GM19395 (cell line): ENCODE results near the gene FOXRED2.
"Not testable (repeated sequence)": the region's sequence is repeated elsewhere in the genome, so short reads cannot be mapped to it uniquely, and the experiment has no call there.

Experiments used
- ATAC-seq: cut with Tn5 transposase; IDR thresholded peaks from one replicate; pipeline ENCODE4 v1.9.1; 2021; ENCODE audit warnings: mild to moderate bottlenecking, moderate library complexity; ENCODE audit not compliant: unreplicated experiment

FOXRED2 gene

GRCh38 chr22:36519906-36520305 is 13.1 kb upstream of the FOXRED2 start:
- not testable (repeated sequence) for ATAC-seq

- no peak for ATAC-seq
Measured at GRCh38 chr22:36514766-36515165, 7.9 kb upstream of the FOXRED2 start.

- ATAC-seq = no peak
Measured at GRCh38 chr22:36512991-36513390, 6.2 kb upstream of the FOXRED2 start.

GRCh38 chr22:36512333-36512732 is 5.5 kb upstream of the FOXRED2 start:
- no peak for ATAC-seq

- no peak for ATAC-seq
Measured at GRCh38 chr22:36510966-36511881, 4.4 kb upstream of the FOXRED2 start.

- no peak for ATAC-seq
Measured at GRCh38 chr22:36510384-36510783, 3.5 kb upstream of the FOXRED2 start.

GRCh38 chr22:36507518-36508010 is 724 bp upstream of the FOXRED2 start:
- no peak for ATAC-seq

- ATAC-seq = no peak
Measured at GRCh38 chr22:36505998-36506635, 723 bp downstream of the FOXRED2 start.

- no peak for ATAC-seq
Measured at GRCh38 chr22:36497910-36498665, 8.8 kb downstream of the FOXRED2 start.

GRCh38 chr22:36493690-36494110 is 13.1 kb downstream of the FOXRED2 start:
- peak; percentile 77 for ATAC-seq

- no peak for ATAC-seq
Measured at GRCh38 chr22:36492109-36492508, 14.7 kb downstream of the FOXRED2 start.

- no peak for ATAC-seq
Measured at GRCh38 chr22:36491155-36491554, 15.7 kb downstream of the FOXRED2 start.

- ATAC-seq = no peak
Measured at GRCh38 chr22:36486619-36487384, 20.0 kb downstream of the FOXRED2 start.

GRCh38 chr22:36481393-36482168 is 25.3 kb downstream of the FOXRED2 start, which contains the start of gene TXN2:
TSS of gene TXN2 (minus strand) at chr22:36481640. CDS start at chr22:36480837, 803 bp downstream.
- peak; percentile 86 for ATAC-seq

GRCh38 chr22:36480941-36481392 is 25.9 kb downstream of the FOXRED2 start:
- peak; percentile 11 for ATAC-seq

- no peak for ATAC-seq
Measured at GRCh38 chr22:36478966-36479365, 27.9 kb downstream of the FOXRED2 start.

GRCh38 chr22:36475341-36475740 is 31.5 kb downstream of the FOXRED2 start:
- ATAC-seq = no peak

GRCh38 chr22:36472689-36473088 is 34.2 kb downstream of the FOXRED2 start:
- ATAC-seq = no peak

GRCh38 chr22:36471341-36471821 is 35.5 kb downstream of the FOXRED2 start:
- no peak for ATAC-seq
